HEK293 (cell line): ENCODE results near the gene RFESD.

Experiments
- CTCF ChIP-seq: fragments of 450-650 bp; formaldehyde crosslinking; IDR thresholded peaks from 2 replicates; pipeline ENCODE4 v1.5.1; 2016; ENCODE audit warnings: missing biosample characterization, missing genetic modification characterization
- REST ChIP-seq: fragments of 450-650 bp; formaldehyde crosslinking; IDR thresholded peaks from 2 replicates; pipeline ENCODE4 v1.5.1; 2016; ENCODE audit warnings: missing biosample characterization, missing genetic modification characterization
- ZNF580 ChIP-seq: fragments of 450-650 bp; formaldehyde crosslinking; IDR thresholded peaks from 2 replicates; pipeline ENCODE4 v1.5.1; 2016; ENCODE audit warnings: missing biosample characterization, missing genetic modification characterization
- ZSCAN4 ChIP-seq: fragments of 450-650 bp; formaldehyde crosslinking; IDR thresholded peaks from 2 replicates; pipeline ENCODE4 v1.5.1; 2017; ENCODE audit warnings: missing biosample characterization, missing genetic modification characterization
- ZSCAN5A ChIP-seq: fragments of 450-650 bp; formaldehyde crosslinking; IDR thresholded peaks from 2 replicates; pipeline ENCODE4 v1.5.1; 2016; ENCODE audit warnings: missing biosample characterization, missing genetic modification characterization

- TF ChIP-seq CTCF (tag by site-specific recombination) (no peak), ZSCAN5A (tag by site-specific recombination) (no peak), ZNF580 (tag by site-specific recombination) (no peak), REST (tag by site-specific recombination) (no peak), ZSCAN4 (no peak)
Observed at GRCh38 chr5:95624368-95624767, 22.2 kb upstream of the RFESD start.
